HCT116 (cell line): ENCODE measurements around the gene ARTN.

Experiments used
- CTCF ChIP-seq, 3 experiments: fragments of 200-600 bp in 1 of 3; sonication (generic) in 1 of 3; IDR thresholded peaks in 2 of 3; conservative IDR thresholded peaks in 1 of 3; 2 replicates each; pipeline ENCODE4 v1.5.1; 2012 to 2017; ENCODE audit warnings: low read depth in 2 of 3, low read length in 2 of 3, antibody characterized with exemption in 1 of 3, borderline replicate concordance in 1 of 3, control low read depth in 1 of 3, mild to moderate bottlenecking in 1 of 3, mixed read lengths in 1 of 3, mixed run types in 1 of 3, moderate library complexity in 1 of 3; ENCODE audit not compliant: insufficient read depth in 1 of 3
- EZH2 ChIP-seq: fragments of 200-600 bp; sonication (generic); IDR thresholded peaks from 2 replicates; pipeline ENCODE4 v1.6.1; 2017; ENCODE audit warnings: antibody characterized with exemption, mixed run types
- POLR2A ChIP-seq: IDR thresholded peaks from 2 replicates; pipeline ENCODE4 v1.7.0; 2011; ENCODE audit warnings: borderline replicate concordance; ENCODE audit not compliant: insufficient read depth, insufficient read length; ENCODE audit errors: extremely low read depth
- POLR2AphosphoS5 ChIP-seq: IDR thresholded peaks from 2 replicates; pipeline ENCODE4 v1.6.1; 2011; ENCODE audit warnings: mild to moderate bottlenecking, low read depth, low read length, moderate library complexity
- SP1 ChIP-seq: IDR thresholded peaks from 2 replicates; pipeline ENCODE4 v1.6.1; 2012; ENCODE audit warnings: low read depth
- ZFX ChIP-seq: fragments of 450-650 bp; IDR thresholded peaks from 2 replicates; pipeline ENCODE4 v1.6.1; 2017

- TF ChIP-seq CTCF (IDR thresholded peaks at IDR 0.05 in 2 of 3, conservative IDR thresholded peaks at IDR 0.05 in 1 of 3; ENCODE audit: borderline replicate concordance in 1 of 3, insufficient read depth in 1 of 3, low read depth in 2 of 3, low read length in 2 of 3) (no peak), POLR2A (no peak), ZFX (no peak), EZH2 (no peak), SP1 (no peak), POLR2AphosphoS5 (no peak)
Observed at GRCh38 chr1:43986712-43987111, 53.1 kb downstream of the ARTN start.
